DND-41 (cell line): ENCODE measurements around the gene GTF2H4.

ENCODE experiments used
- ATAC-seq: fragments of 200-7000 bp; cut with Tn5 transposase; 3 replicates; pipeline ENCODE4 v1.9.1; 2021; ENCODE audit warnings: low read depth; ENCODE audit not compliant: insufficient read depth
- DNase-seq: peaks from one replicate; pipeline ENCODE4 v3.0.0-alpha.2; 2020
- H2AFZ ChIP-seq: 2 replicates; pipeline ENCODE4 v1.6.0; 2012; ENCODE audit warnings: low read depth, low read length
- H3K27ac ChIP-seq: 2 replicates; pipeline ENCODE4 v1.5.1; 2012; ENCODE audit warnings: low read length, inconsistent platforms
- H3K27me3 ChIP-seq: fragments of 200-600 bp; sonication (generic); 2 replicates; pipeline ENCODE4 v1.6.0; 2012; ENCODE audit warnings: low read length, mild to moderate bottlenecking, inconsistent platforms; ENCODE audit not compliant: insufficient read depth, poor library complexity
- H3K36me3 ChIP-seq: 2 replicates; pipeline ENCODE4 v1.5.1; 2012; ENCODE audit warnings: low read length, inconsistent platforms; ENCODE audit not compliant: insufficient read depth
- H3K4me1 ChIP-seq: 2 replicates; pipeline ENCODE4 v1.5.1; 2012; ENCODE audit warnings: mild to moderate bottlenecking, low read length; ENCODE audit not compliant: insufficient read depth
- H3K4me2 ChIP-seq: 2 replicates; pipeline ENCODE4 v1.6.0; 2012; ENCODE audit warnings: mild to moderate bottlenecking, moderate library complexity, low read length, inconsistent platforms; ENCODE audit not compliant: insufficient read depth
- H3K4me3 ChIP-seq, 2 experiments: fragments of 200-600 bp in 1 of 2; shearing (Covaris generic) in 1 of 2; 2 replicates each; pipeline ENCODE4 v1.5.1; 2012 to 2016; ENCODE audit warnings: inconsistent platforms in 2 of 2, low read length in 2 of 2, mild to moderate bottlenecking in 2 of 2, low read depth in 1 of 2, moderate library complexity in 1 of 2
- H3K79me2 ChIP-seq: 2 replicates; pipeline ENCODE4 v1.6.0; 2012; ENCODE audit warnings: low read length, inconsistent platforms; ENCODE audit not compliant: insufficient read depth
- H3K9ac ChIP-seq: 2 replicates; pipeline ENCODE4 v1.6.0; 2012; ENCODE audit warnings: low read depth, mild to moderate bottlenecking, inconsistent platforms, low read length, moderate library complexity
- H3K9me3 ChIP-seq: 2 replicates; pipeline ENCODE4 v1.5.1; 2012; ENCODE audit warnings: low read length, moderate library complexity, mild to moderate bottlenecking, inconsistent platforms; ENCODE audit not compliant: insufficient read depth, severe bottlenecking
- H4K20me1 ChIP-seq: 2 replicates; pipeline ENCODE4 v1.6.0; 2012; ENCODE audit warnings: low read length; ENCODE audit not compliant: insufficient read depth
- EZH2 ChIP-seq: IDR thresholded peaks from 3 replicates; pipeline ENCODE4 v1.6.1; 2012; ENCODE audit warnings: borderline replicate concordance, low read depth, mild to moderate bottlenecking, moderate library complexity, low read length, inconsistent platforms; ENCODE audit not compliant: severe bottlenecking
- TF ChIP-seq, protein P1 (sequence below): IDR thresholded peaks from 2 replicates; pipeline ENCODE4 v1.5.1; 2012; ENCODE audit warnings: borderline replicate concordance, low read length, moderate library complexity, mild to moderate bottlenecking; ENCODE audit not compliant: poor library complexity, severe bottlenecking; ENCODE audit errors: extremely low read depth

GTF2H4 gene

DNA sequence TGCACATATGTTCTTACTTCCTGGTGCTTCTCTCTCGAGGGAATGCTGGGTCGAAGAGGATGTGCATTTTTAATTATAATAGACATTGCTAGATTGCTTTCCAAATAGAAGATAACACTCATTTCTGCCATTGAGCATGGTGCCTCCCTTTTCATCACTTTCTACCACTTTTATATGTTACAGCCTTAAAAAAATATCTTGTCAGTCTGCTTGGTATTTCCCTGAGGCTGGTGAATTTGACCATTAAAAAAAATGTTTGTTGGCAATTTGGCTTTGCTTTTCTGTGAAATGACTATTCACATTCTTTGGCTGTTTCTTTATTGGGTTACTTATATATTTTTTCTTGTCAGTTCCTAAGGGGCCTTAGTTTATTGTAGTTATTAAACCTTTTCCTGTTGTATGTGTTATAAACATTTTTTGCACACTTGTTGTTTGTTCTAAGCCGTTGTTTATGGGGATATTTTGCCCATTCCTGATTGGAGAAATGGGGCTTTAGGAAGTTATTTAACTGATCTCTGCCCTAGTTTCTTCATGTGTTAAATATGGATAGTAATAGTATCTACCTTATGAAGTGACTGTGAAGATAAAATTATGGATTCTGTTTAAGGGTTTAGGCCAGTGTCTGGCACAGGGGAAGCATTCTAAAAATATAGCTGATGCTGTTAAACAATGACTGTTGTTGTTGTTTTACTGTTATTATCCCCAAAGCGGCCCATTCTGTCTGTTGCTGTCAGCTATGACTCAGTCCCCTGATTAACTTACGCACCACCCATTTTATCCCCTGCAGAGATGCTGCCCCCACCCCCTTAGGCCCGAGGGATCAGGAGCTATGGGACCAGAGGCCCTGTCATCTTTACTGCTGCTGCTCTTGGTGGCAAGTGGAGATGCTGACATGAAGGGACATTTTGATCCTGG lies 19.8 kb upstream of the GTF2H4 start:
- Histone ChIP-seq H3K27ac (no peak overlapping the region), H3K36me3 (peaks cover 39% of the 10 kb centered on the region), H3K4me1 (peaks cover 37% of the 10 kb centered on the region), H3K9ac (no peak overlapping the region), H3K9me3 (no peaks in the 10 kb centered on the region), H2AFZ (no peak overlapping the region), H4K20me1 (peaks cover 9% of the 10 kb centered on the region; the same call in 1 of the 2 replicates), H3K4me2 (no peak overlapping the region; the same call in 1 of the 2 replicates), H3K79me2 (peaks cover 35% of the 10 kb centered on the region), H3K4me3 (no peak overlapping the region), H3K27me3 (no peaks in the 10 kb centered on the region)
- DNase-seq: no peak
- no peak for ATAC-seq
- TF ChIP-seq, protein P1, sequence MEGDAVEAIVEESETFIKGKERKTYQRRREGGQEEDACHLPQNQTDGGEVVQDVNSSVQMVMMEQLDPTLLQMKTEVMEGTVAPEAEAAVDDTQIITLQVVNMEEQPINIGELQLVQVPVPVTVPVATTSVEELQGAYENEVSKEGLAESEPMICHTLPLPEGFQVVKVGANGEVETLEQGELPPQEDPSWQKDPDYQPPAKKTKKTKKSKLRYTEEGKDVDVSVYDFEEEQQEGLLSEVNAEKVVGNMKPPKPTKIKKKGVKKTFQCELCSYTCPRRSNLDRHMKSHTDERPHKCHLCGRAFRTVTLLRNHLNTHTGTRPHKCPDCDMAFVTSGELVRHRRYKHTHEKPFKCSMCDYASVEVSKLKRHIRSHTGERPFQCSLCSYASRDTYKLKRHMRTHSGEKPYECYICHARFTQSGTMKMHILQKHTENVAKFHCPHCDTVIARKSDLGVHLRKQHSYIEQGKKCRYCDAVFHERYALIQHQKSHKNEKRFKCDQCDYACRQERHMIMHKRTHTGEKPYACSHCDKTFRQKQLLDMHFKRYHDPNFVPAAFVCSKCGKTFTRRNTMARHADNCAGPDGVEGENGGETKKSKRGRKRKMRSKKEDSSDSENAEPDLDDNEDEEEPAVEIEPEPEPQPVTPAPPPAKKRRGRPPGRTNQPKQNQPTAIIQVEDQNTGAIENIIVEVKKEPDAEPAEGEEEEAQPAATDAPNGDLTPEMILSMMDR: no peak
- TF ChIP-seq EZH2: no peak

DNA sequence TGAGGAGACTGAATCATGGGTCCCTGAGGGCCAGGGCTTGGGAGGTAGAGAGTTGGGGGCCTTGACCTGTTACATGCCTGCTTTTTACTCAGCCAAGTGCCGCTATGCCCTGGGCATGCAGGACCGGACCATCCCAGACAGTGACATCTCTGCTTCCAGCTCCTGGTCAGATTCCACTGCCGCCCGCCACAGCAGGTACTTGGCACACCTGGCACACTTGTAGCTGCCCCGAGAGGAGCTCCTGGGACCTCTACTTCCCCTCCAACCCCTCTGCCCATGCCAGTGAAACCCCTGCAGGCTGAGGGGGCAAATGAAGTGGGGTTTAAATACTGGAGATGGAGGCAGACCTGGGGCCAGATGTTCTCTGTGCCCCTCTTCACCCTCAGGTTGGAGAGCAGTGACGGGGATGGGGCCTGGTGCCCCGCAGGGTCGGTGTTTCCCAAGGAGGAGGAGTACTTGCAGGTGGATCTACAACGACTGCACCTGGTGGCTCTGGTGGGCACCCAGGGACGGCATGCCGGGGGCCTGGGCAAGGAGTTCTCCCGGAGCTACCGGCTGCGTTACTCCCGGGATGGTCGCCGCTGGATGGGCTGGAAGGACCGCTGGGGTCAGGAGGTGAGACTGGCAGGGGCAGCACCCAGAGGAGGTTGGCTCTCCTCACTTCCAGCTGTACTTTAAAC lies 19.1 kb upstream of the GTF2H4 start:
- no peak overlapping the region for H3K4me3 ChIP-seq
- peaks cover 35% of the 10 kb centered on the region for H3K79me2 ChIP-seq

DNA sequence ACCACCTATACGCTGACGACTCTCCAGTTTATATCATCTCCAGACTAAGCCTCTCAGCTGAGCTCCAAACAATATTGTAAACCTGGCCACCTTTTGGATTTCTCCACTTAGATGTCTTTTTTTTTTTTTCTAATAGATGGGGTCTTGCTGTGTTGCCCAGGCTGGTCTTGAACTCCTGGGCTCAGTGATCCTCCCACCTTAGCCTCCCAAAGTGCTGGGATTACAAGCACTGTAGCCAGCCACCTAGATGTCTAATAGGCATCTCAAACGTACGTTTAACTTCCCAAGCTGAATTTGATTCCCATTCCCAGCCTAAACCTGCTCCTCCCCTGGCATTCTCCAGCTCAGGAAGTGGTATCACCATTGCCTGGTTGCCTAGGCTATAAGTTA lies 18.5 kb upstream of the GTF2H4 start:
- H3K4me3 ChIP-seq: no peak overlapping the region
- H3K27ac ChIP-seq: no peak overlapping the region
- H4K20me1 ChIP-seq: peaks cover 9% of the 10 kb centered on the region; the same call in 1 of the 2 replicates
- TF ChIP-seq EZH2: no peak
- H3K4me2 ChIP-seq: no peak overlapping the region
- no peaks in the 10 kb centered on the region for H3K9me3 ChIP-seq
- peaks cover 35% of the 10 kb centered on the region for H3K79me2 ChIP-seq
- H3K9ac ChIP-seq: no peak overlapping the region
- H3K27me3 ChIP-seq: no peaks in the 10 kb centered on the region
- H3K36me3 ChIP-seq: peaks cover 51% of the 10 kb centered on the region
- DNase-seq (no peak), ATAC-seq (no peak)
- no peak overlapping the region for H2AFZ ChIP-seq
- peaks cover 28% of the 10 kb centered on the region for H3K4me1 ChIP-seq

More for the DNA sequence above, 19.1 kb upstream of the GTF2H4 start:
- no peak for TF ChIP-seq EZH2
- TF ChIP-seq, protein P1: no peak
- no peak overlapping the region for H3K4me2 ChIP-seq
- peaks cover 29% of the 10 kb centered on the region for H3K4me1 ChIP-seq
- DNase-seq (no peak), ATAC-seq (no peak)
- no peak overlapping the region for H3K9ac ChIP-seq
- no peak overlapping the region for H3K27ac ChIP-seq
- peaks cover 9% of the 10 kb centered on the region; the same call in 1 of the 2 replicates for H4K20me1 ChIP-seq
- H3K9me3 ChIP-seq: no peaks in the 10 kb centered on the region
- no peak overlapping the region for H2AFZ ChIP-seq
- no peaks in the 10 kb centered on the region for H3K27me3 ChIP-seq
- peaks cover 47% of the 10 kb centered on the region for H3K36me3 ChIP-seq
